Activated B cell treated with CpG ODN at 0.5 μM for 24 hours (primary cell): ENCODE data around the gene MEMO1. TPM values are rescaled to one million over a fixed set of nuclear protein-coding genes. Genes with fewer than 3 reads are reported as not detected.
A peak's percentile ranks its signal among the peaks of the same experiment; 100 is the strongest.
"Not testable (repeated sequence)": the region's sequence is repeated elsewhere in the genome, so short reads cannot be mapped to it uniquely, and the experiment has no call there.

Experiments used
- ATAC-seq: fragments of 200-7000 bp; cut with Tn5 transposase; one replicate; pipeline ENCODE4 v1.10.0; 2021; ENCODE audit warnings: low read depth, mild to moderate bottlenecking, moderate library complexity
- CTCF ChIA-PET: fragments of 350-600 bp; sonication (Branson Sonifier 250); formaldehyde crosslinking; loops from one replicate; lab custom pipeline; 2021; ENCODE audit warnings: antibody characterized with exemption; lab: Charles Lee
- POLR2A ChIA-PET: fragments of 350-600 bp; sonication (Branson Sonifier 250); formaldehyde crosslinking; loops from one replicate; lab custom pipeline; 2021; ENCODE audit warnings: antibody characterized with exemption; lab: Charles Lee
- DNase-seq: peaks from one replicate; pipeline ENCODE4 v3.0.0; 2022
- H3K27ac Mint-ChIP-seq: one replicate; pipeline ENCODE4 v1.8.0; 2020; ENCODE audit warnings: mixed read lengths
- H3K27me3 Mint-ChIP-seq: one replicate; pipeline ENCODE4 v1.8.0; 2021; ENCODE audit warnings: mixed read lengths
- H3K36me3 Mint-ChIP-seq: one replicate; pipeline ENCODE4 v1.8.0; 2021; ENCODE audit warnings: low read depth, mixed read lengths
- H3K4me1 Mint-ChIP-seq: one replicate; pipeline ENCODE4 v1.8.0; 2021; ENCODE audit warnings: mixed read lengths
- H3K4me3 Mint-ChIP-seq: one replicate; pipeline ENCODE4 v1.8.0; 2020; ENCODE audit warnings: mild to moderate bottlenecking, mixed read lengths
- H3K9me3 Mint-ChIP-seq: one replicate; pipeline ENCODE4 v1.8.0; 2020; ENCODE audit warnings: mixed read lengths
- CTCF ChIP-seq: fragments of 200-600 bp; IDR thresholded peaks from one replicate; pipeline ENCODE4 v1.8.0; 2022; ENCODE audit warnings: antibody characterized with exemption, mild to moderate bottlenecking
- intact Hi-C: fragments of 100-400 bp; cut with micrococcal nuclease; formaldehyde crosslinking; loops from one replicate; pipeline ENCODE4 v1.15.1; 2024
- total RNA-seq: library from RNA; stranded (reverse); gene quantifications from 2 replicates; pipeline ENCODE4 v1.2.3, GENCODE V29; 2022

MEMO1 gene
- total RNA-seq, 1 donor from 2014 or later = 71.6 TPM

GRCh38 chr2:31886700-31887099, 124.1 kb downstream of the MEMO1 start:
- CTCF ChIA-PET = interaction anchor here (0.7 to 1.2 kb wide), 2 partner anchors 13 to 76 kb away, joined by 3 to 4 read pairs; no protein-coding TSS in a partner anchor
- Mint-ChIP-seq H3K4me3 (no peak overlapping the region), H3K36me3 (peaks cover 21% of the 10 kb centered on the region), H3K27me3 (no peaks in the 10 kb centered on the region), H3K4me1 (peaks cover 36% of the 10 kb centered on the region), H3K27ac (no peak overlapping the region), H3K9me3 (no peaks in the 10 kb centered on the region)
- intact Hi-C loops = loop anchor here (2.0 kb wide), 1 partner anchor 248 kb away; no protein-coding TSS in a partner anchor
- ATAC-seq (peak; percentile 64), DNase-seq (no peak)
- no peak for TF ChIP-seq CTCF
- POLR2A ChIA-PET = no interaction called here

GRCh38 chr2:31877008-31877407, 133.8 kb downstream of the MEMO1 start:
- peaks cover 33% of the 10 kb centered on the region for H3K36me3 Mint-ChIP-seq
- H3K27ac Mint-ChIP-seq = no peak overlapping the region
- no peaks in the 10 kb centered on the region for H3K9me3 Mint-ChIP-seq
- no peak for DNase-seq
- CTCF ChIA-PET = no interaction called here
- H3K27me3 Mint-ChIP-seq = no peaks in the 10 kb centered on the region
- intact Hi-C loops = no loop called here
- POLR2A ChIA-PET = no interaction called here
- ATAC-seq = no peak
- no peak for TF ChIP-seq CTCF
- no peak overlapping the region for H3K4me3 Mint-ChIP-seq
- H3K4me1 Mint-ChIP-seq = no peaks in the 10 kb centered on the region

- intact Hi-C loops = no loop called here
- H3K9me3 Mint-ChIP-seq = no peaks in the 10 kb centered on the region
- no peak overlapping the region for H3K4me3 Mint-ChIP-seq
- ATAC-seq (no peak), DNase-seq (no peak)
- POLR2A ChIA-PET = no interaction called here
- TF ChIP-seq CTCF = no peak
- no peaks in the 10 kb centered on the region for H3K4me1 Mint-ChIP-seq
- peaks cover 32% of the 10 kb centered on the region for H3K36me3 Mint-ChIP-seq
- CTCF ChIA-PET = no interaction called here
- no peak overlapping the region for H3K27ac Mint-ChIP-seq
- H3K27me3 Mint-ChIP-seq = no peaks in the 10 kb centered on the region
Measured at GRCh38 chr2:31874071-31874470, 136.7 kb downstream of the MEMO1 start.

- TF ChIP-seq CTCF = no peak
- ATAC-seq (no peak), DNase-seq (no peak)
- no peaks in the 10 kb centered on the region for H3K9me3 Mint-ChIP-seq
- no peak overlapping the region for H3K4me3 Mint-ChIP-seq
- POLR2A ChIA-PET = no interaction called here
- intact Hi-C loops = no loop called here
- H3K4me1 Mint-ChIP-seq = no peaks in the 10 kb centered on the region
- no peaks in the 10 kb centered on the region for H3K27me3 Mint-ChIP-seq
- CTCF ChIA-PET = no interaction called here
- H3K27ac Mint-ChIP-seq = no peak overlapping the region
- peaks cover 23% of the 10 kb centered on the region for H3K36me3 Mint-ChIP-seq
Measured at GRCh38 chr2:31865215-31865614, 145.6 kb downstream of the MEMO1 start.

- H3K9me3 Mint-ChIP-seq = no peaks in the 10 kb centered on the region
- intact Hi-C loops = no loop called here
- peaks cover 20% of the 10 kb centered on the region for H3K36me3 Mint-ChIP-seq
- no peak overlapping the region for H3K4me3 Mint-ChIP-seq
- no peaks in the 10 kb centered on the region for H3K4me1 Mint-ChIP-seq
- no peak overlapping the region for H3K27ac Mint-ChIP-seq
- ATAC-seq = no peak
- ChIA-PET CTCF (no interaction called here), POLR2A (interaction anchor here (0.6 kb wide), 1 partner anchor 671 kb away, joined by 3 read pairs; no protein-coding TSS in a partner anchor)
- no peak for DNase-seq
- TF ChIP-seq CTCF = no peak
- no peaks in the 10 kb centered on the region for H3K27me3 Mint-ChIP-seq
Measured at GRCh38 chr2:31863867-31864266, 146.9 kb downstream of the MEMO1 start.

- H3K9me3 Mint-ChIP-seq, H3K4me3 Mint-ChIP-seq, ATAC-seq, H3K27me3 Mint-ChIP-seq, CTCF ChIA-PET, intact Hi-C loops, H3K4me1 Mint-ChIP-seq, H3K27ac Mint-ChIP-seq, DNase-seq: not testable (repeated sequence)
- POLR2A ChIA-PET = interaction anchor here (0.6 kb wide), 1 partner anchor 672 kb away, joined by 3 read pairs; no protein-coding TSS in a partner anchor
- peaks cover 16% of the 10 kb centered on the region for H3K36me3 Mint-ChIP-seq
Measured at GRCh38 chr2:31863015-31863656, 147.7 kb downstream of the MEMO1 start.
